ENCODE measurements around the gene ITPRIPL2.

The ITPRIPL2 gene

DNA sequence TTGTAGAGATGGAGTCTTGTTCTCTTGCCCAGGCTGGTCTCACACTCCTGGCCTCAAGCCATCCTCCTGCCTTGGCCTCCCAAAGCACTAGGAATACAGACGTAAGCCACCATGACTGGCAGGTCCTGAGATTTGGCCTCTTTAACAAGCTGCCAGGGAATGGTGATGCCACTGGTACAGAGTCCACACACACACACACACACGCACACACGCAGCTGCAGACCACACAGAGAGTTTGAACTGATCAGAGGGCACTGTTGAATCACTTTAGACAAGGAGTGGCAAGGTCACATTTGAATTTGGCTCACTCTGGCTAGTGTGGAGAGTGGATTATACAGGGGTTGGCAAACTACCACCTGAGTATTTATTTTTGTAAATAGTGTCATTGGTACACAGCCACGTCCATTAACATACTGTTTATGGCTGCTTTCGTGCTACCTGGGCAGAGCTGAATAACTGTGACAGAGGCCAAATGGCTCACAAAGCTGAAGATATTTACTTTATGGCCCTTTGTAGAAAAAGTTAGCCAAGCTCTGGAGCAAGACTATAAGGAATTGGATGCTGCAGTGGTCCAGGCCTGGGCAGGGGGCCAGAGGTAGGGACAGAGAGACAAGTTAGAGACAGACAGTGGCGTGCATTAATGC, 9.9 kb downstream of the ITPRIPL2 start:
- no peak for DNase-seq

DNA sequence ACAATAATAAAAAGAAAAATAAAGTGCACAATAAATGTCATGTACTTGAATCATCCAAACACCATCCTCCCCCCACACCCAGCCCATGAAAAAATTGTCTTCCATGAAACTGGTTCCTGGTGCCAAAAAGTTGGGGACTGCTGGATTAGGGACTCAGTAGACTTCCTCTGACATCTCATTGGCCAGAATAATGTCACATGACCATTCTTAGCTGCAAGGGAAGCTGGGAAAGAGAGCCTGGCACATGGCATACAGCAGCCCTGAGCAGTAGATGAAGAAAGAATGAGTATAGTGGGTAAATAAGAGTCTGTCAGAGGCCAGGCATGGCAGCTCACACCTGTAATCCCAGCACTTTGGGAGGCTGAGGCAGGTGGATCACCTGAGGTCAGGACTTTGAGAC, 12.5 kb downstream of the ITPRIPL2 start:
- no peak for DNase-seq

DNA sequence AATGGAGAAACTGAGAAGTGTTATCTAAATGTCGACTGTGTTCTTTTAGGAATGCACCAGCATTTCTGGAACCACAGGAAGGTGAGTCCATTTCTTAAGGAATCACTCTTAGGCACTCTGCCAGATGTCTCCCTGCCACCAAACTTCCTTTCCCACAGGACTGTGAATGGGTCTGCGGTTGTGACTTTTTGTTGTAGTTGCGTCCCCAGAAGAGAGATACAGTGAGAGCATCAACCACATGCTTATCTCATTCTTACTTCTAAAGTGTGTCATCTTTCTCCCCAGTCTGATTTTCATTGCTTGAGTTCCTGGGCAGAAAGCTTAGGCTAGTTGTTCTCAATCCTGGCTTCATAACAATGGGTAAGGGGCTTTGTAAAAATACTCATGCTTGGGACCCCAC, 13.4 kb downstream of the ITPRIPL2 start:
- DNase-seq: no peak

DNA sequence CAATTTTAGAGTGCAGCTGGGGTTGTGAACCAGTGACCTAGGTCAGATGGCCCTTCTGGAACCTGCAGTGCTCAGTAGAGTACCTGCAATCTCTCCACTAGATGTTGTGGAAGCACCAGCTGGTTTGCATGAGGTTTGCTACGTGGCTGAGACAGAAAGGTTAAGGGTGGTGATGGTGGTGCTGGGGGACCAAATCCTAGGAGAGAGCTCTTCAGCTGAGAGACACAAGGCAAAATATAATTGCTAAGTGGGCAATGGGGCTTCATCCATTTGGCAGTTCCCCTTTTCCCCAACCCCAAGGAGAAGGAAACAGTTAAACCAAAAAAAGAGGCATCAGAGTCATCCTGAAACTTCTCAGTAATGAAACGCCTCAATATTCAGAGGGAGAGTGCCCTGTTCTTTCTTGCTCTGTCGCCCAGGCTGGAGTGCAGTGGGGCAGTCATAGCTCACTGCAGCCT, 13.9 kb downstream of the ITPRIPL2 start:
- DNase-seq: no peak

DNA sequence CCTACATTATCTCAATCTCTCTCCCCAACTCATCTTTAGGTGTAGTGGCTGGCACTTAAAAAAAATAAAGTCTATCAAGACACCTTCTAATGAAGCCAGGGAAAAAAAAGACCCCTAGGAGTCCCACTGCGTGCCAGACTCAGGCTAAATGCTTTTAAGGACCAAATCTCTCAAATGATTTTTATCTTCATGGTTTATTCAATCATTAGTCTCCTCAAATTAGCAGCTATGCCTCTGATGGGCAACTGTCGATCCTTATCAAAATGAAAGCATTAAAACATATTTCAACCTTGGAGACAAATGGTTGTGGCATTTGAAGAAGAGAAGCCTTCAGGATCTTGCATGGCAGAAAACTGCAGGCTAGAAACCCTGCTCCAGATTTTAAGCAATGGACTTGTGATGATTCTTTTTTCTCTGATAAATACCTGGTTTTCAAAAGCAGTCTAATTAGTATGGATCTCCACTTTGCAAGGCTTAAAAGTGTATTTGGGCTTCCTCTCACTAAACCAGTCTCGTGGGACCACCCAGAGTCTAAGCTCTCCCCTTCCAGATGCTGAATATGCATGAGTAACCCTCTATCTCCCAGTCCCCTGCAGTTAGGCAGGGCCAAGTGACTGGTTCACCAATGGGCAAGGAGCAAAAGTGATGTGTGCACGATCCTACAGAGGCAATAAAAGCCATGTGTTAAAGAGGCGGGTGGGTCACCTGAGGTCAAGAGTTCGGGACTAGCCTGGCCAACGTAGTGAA, 14.9 kb downstream of the ITPRIPL2 start:
- no peak for DNase-seq

DNA sequence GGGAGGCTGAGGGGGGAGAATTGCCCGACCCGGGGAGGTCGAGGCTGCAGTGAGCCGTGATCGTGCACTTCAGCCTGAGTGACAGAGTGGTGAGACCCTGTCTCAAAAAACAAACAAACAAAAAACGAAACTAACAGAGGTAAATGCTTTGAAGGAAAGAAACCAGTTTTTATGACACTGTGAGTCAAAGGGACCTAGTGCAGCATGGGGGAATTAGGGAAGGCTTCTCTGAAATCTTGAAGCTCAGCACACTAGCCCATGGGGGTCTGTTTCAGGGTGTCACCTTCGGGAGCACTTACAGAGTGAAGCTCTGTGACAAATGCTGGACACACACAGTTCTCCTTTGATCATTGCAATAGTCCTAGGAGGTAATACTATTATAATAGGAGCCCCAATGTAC, 16.6 kb downstream of the ITPRIPL2 start:
- DNase-seq: no peak

DNA sequence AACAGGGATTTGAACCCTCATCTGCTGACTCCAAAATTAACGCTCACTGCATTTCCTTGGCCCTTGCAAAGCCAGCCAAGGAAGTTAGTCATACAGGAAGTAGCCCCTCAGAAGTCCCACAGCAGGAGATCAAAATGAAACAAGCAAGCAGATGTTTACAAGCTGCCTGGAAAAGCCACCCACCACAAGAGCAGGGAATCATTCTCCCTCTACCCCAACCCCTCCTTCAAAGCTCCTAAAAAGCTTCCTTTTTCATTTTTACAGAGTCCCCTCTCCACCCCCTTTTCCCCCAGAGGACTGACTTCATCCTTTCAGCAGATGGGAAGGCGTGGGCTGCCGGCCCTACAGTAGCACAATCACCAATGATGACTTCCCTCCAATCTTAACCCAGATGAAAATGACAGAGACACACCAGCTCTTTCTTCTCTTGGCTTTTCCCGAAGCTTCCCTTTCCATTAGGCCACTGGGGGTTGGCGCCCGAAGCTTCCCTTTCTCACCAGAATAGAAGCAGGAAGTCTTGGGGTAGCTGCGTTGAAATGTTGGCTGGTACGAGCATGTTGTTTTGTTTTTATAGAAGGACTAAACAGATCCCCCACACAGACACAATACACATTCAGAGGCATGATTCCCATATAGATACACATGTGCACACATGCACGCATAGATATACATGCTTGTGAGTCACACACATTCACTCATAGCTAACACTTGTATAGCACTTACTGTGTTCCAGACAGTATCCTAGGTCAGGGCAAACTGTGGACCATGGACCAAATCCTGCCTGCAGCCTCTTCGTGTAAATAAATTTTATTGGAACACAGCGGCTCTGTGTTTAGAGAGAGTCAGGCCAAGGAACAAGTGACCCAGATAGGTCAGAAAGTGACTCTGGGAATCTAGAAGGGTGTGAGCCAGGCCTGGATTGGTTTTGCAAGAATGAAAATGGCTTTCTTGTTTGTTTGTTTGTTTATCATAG, 17.4 kb downstream of the ITPRIPL2 start:
- DNase-seq: no peak

DNA sequence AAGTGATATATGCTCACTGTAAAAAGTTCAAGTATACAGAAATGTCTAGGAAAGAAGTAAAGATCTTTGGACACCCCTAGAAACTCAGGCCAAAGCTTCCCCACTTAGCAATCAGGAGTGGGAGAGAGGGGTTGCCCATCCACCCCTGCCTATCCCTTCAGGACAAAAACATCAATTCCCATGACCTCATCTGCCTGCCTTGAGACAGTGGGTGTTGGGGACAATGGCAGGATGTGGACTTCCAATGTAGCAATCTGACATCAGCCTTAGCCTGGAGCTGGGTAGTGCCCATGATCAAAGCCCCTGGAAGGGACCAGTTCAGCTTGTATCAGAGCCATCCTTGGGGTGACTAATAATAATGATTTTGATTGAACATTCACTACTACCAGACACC, 18.1 kb downstream of the ITPRIPL2 start:
- DNase-seq: no peak

DNA sequence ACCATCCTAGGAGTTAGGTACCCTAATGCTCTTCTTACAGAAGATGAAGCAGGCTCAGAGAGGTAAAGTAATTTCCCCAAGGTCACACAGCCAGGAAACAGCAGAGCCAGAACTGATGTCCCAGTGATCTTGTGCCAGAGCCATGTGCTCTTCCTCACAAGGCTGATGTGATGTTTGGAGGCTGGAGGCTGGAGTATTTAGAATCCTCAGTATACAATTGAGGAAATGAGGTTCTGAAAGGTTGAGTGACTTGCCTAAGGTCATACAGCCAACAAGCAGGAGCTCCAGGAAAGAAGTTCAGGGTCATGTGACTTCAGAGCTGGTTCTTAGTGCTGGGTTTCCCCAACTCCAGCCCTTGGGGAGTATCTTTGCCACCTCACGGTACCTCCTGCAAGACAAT, 18.5 kb downstream of the ITPRIPL2 start:
- no peak for DNase-seq

DNA sequence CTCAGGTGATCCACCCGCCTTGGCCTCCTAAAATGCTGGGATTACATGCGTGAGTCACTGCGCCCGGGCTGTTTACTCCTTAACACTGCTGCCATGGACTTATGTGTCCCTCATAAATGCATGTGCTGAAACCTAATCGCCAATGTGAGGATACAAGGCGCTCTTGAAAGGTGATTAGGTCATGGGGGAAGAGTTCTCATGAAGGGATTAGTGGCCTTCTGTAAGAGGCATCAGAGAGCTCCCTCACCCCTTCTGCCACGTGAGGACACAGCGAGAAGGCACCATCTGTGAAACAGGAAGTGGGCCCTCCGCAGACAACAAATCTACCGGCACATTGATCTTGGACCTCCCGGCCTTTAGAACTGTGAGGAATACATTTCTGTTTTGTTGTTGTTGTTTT, 19.1 kb downstream of the ITPRIPL2 start:
- DNase-seq: no peak

DNA sequence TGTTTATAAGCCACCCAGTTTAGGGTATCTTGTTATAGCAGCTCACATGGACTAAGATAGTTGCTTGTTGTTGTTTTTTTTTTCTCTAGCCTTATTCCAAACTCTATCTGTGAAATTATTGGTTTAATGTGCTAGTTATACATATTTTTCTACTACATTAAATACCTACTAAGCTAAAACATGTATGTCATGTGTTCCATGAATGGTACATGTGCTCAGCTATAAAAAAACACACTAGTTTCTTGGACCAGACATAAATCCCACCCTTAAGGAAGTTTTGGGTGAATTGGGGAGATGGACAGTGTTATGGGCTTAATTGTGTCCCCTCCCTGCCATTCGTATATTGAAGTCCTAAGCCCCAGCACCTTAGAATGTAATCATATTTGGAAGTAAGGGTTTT, 19.8 kb downstream of the ITPRIPL2 start:
- no peak for DNase-seq

DNA sequence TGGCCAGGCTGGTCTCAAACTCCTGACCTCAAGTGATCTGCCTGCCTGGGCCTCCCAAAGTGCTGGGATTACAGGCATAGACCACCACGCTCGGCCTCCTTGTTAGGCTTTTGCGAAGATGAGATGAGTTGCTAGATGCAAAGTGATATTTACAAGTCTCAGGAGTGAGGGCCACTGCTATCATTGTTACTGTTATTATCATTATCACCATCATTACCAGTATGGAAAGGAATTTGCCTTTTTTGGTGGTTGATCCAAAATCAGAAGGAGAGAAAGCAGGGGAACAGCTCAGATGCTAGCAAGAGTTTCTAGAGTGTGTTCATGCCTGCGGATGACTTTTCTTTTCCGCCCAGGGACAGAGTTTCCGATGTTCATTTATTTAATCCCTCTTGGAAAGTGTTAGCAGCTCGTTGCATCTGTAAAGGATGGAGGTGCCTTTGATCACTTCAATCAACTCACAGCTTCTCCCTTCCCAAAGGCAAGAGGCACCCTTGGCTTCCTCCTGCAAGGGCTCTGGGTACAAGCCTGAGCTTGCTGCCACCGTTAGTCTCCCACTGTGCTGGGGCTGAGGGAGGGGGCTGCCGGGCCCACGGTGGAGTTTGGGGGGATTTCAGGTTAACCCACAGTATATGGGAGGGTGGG, 21.6 kb downstream of the ITPRIPL2 start:
- no peak for DNase-seq

DNA sequence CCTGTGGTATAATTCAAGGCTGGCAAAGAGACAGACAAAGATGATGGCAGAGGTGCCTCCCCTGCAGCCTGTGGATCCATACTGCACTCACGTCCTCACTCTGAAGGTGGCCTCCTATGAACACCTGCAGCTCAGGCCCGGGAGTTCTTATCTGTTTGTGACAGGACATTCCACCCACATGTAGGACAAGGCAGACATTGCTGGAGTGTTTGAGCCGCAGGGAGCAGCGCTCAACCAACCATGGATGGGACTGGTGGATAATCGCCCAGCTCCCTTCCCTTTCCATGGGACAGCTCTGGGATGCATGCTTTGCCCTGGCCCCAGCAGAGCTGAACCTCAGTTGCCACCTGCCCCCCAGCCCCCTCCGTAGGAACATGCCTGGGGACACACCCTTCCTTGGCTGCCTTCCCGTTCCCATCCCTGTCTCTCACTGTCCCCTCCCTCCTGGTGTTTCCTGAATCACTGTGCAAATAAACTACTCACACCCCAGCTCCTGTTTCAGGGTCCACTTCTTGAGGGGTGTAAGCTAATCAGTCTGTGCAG, 22.2 kb downstream of the ITPRIPL2 start:
- peak; percentile 86 for DNase-seq

DNA sequence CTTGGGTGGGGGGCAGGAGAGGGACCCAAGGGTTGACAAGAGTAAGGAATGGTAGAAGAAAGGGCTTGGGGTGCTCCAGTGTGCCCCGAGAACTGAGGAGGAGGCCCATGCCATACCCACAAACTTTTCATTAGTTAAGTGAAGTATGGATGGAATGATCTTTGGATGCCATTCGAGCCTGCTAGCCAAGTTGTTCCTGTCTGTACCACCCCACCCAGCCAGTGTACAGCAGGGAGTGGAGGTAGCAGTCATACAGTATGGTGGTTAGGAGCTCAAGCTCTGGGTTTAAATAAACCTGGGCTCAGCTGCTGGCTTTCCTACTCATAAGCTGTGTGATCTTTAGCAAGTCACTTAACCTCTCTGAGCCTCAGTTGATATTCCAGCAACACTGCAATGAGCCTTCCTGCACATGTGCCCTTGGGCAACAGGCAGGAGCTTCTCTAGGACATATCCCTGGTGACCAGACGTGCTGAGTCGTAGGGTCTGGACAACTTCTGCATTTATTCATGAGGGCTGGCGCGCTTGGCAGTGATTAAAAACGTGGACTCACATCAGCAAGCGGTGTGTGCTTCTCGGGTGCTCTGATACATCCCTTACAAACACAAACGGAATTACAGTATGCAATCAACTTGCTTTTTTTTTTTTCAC, 22.9 kb downstream of the ITPRIPL2 start:
- no peak for DNase-seq

DNA sequence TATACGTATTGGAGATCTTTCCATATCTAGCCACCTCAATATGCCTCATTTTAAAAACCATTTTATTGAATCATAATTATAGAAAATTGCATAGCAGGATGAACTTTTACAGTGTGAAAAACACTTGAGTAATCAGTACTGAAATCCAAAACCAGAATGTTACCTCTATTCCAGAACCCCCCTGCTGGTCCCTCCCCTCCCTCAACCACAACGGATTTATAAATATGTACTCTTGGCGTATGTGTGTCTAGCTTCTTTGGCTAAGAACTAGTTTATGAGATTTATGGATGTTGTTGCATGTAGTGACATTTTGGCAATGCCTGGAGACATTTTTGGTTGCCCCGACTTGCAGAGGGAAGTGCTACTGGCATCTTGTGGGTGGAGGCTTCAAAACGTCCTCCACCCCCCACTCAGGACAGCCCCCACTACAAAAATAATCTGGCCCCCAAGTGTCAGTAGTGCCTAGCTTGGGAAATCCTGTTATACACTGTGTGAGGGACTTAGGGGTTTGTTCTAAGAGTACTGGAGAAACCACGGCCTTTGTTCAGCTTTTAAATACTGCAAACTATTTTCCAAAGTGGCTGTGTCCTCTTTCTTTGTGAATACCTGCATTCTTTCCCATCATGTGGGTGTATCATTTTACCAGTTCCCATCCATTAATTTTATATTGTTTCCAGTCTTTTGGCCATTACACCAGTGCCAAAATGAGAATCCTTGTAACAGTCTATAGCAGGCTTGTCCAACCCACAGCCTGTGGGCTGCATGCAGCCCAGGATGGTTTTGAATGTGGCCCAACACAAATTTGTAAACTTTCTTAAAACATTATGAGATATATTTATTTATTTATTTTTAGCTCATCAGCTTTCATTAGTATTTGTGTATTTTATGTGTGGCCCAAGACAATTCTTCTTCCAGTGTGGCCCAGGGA, 23.7 kb downstream of the ITPRIPL2 start:
- DNase-seq: peak; percentile 74

DNA sequence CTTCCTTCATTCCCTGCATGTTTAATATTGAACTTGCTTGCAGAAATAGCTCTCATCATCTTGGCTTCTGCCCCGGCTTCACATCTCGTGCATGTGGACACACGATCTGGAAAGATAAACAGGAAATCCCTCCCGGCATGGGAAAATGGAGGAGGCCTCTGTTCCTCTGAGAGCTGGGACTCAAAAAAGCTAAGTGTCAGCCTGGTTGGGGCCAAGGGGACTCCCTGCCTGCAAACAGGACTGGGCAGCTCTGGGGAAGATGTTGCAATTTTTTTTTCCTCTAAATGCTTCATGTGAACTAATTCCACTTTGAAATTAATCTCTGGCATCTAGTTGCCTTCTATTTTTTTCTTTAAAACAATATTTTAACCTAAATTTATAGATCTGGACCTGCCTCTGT, 24.8 kb downstream of the ITPRIPL2 start:
- DNase-seq: peak; percentile 84

DNA sequence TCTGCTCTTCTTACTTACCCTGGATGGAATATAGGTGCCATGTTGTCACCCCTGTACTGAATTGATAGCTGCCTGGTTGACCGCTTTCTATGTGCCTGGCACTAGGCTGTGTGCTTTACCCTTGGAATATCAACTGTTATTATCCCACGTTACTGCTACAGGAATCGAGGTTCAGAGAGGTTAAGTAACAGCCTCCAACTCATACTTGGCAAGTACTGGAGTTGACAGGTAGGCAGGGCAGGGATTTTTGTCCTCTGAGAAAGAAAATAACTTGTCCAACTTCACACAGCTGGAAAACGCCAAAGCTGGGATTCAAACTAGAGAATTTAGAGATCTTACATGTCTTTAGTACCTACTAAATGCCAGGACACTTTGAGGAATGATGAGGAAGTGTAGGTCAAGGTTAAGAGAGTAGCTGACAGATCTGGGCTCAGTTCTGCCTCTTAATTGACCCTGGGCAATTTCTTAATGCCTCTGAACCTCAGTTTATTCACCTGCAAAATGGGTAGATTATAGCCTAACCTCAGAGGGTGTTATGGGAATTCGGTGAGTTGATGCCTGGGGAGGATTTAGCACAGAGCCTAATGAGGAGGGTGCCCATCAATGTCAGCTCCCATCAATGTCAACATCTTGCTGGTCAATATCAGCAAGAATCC, 25.8 kb downstream of the ITPRIPL2 start:
- DNase-seq: no peak

DNA sequence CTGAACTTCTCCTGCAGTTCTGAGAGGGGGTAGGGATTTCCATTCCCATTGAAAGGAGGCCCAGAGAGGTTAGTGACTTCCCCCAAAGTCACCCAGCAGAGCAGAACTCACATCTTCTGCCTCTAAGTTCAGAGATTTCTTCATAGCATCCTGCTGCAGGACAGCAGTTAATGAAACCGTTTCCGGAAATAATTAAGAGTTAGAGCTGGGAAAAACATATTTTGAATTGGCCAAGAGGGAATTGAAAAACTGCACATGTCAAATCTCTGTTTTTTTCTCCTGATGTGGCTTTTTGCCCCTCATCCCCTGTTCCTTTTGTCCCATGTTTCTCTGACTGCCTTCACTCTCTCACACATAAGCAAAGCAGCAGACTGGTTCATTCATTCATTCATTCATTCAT, 26.6 kb downstream of the ITPRIPL2 start:
- no peak for DNase-seq

DNA sequence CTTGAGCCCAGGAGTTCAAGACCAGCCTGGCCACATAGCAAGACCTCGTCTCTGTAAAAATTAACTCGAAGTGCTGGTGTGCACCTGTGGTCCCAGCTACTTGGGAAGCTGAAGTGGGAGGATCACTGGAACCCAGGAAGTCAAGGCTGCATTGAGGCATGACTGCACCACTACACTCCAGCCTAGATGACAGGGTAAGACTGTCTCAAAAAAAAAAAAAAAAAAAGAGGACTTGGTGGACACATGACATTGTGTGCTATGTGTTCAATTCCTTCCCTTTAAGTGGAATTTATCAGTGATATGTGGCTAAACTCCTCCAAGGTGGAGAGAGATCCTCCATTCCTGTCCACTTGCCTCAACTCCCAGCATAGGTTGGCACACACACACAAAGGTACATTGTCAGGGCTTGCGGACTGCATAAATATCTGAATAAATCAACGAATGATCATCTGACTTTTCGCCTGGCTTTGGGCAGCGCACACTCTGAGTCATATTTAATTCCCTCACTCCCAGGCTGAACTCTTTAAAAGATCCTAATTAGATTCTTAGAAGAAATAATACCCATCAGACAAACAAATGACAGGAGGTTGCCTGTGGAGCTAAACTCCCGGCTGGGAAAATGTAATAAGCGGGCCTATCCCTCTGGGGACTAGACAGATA, 29.3 kb downstream of the ITPRIPL2 start:
- DNase-seq: no peak

DNA sequence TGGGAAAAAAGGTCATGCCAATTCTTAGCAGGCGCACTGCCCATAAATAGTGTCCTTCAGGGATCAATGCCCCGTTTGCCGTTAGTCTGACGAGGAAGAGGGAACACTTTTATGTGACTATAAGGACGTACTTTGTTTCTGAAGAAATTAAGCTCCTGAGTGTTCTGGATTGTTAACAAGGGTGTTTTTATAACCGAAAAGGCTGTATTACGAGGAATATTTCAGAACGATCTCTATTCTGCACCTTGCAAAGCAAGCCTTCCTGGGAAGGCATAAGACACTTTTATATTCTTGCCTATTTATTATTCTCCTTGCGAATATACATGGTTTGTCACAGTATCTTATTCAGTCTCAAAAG, 29.8 kb downstream of the ITPRIPL2 start:
- DNase-seq: no peak

All from COR-L47 (cell line).